Measurements from ENCODE around the gene EPS8L1.

DNA sequence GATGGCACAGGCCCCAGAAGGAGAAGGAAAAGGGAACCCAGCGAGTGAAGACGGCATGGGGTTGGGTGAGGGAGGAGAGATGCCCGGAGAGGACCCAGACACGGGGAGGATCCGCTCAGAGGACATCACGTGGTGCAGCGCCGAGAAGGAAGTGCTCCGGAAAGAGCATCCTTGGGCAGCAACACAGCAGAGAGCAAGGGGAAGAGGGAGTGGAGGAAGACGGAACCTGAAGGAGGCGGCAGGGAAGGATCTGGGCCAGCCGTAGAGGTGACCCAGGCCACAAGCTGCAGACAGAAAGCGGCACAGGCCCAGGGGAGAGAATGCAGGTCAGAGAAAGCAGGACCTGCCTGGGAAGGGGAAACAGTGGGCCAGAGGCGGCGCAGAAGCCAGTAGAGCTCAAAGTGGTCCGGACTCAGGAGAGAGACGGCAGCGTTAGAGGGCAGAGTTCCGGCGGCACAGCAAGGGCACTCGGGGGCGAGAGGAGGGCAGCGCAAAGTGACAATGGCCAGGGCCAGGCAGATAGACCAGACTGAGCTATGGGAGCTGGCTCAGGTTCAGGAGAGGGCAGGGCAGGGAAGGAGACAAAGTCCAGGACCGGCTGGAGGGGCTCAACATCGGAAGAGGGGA is 40.7 kb downstream of the EPS8L1 start:
- TF ChIP-seq, protein P1, sequence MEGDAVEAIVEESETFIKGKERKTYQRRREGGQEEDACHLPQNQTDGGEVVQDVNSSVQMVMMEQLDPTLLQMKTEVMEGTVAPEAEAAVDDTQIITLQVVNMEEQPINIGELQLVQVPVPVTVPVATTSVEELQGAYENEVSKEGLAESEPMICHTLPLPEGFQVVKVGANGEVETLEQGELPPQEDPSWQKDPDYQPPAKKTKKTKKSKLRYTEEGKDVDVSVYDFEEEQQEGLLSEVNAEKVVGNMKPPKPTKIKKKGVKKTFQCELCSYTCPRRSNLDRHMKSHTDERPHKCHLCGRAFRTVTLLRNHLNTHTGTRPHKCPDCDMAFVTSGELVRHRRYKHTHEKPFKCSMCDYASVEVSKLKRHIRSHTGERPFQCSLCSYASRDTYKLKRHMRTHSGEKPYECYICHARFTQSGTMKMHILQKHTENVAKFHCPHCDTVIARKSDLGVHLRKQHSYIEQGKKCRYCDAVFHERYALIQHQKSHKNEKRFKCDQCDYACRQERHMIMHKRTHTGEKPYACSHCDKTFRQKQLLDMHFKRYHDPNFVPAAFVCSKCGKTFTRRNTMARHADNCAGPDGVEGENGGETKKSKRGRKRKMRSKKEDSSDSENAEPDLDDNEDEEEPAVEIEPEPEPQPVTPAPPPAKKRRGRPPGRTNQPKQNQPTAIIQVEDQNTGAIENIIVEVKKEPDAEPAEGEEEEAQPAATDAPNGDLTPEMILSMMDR (IDR thresholded peaks at IDR 0.05): no peak
- peak; percentile 56 to 79 (median 59) for TF ChIP-seq POLR2AphosphoS5 (IDR thresholded peaks at IDR 0.05)
- peak; percentile 54 for TF ChIP-seq POLR2A (IDR thresholded peaks at IDR 0.05)
- no peak for TF ChIP-seq EP300 (IDR thresholded peaks at IDR 0.05; ENCODE audit: low read depth)
